ENCODE data around the gene VSIR. TPM values are rescaled to one million over a fixed set of nuclear protein-coding genes. Genes with fewer than 3 reads are reported as not detected.

Gene VSIR
- total and polyA plus RNA-seq, 9 of the 15 experiments (the other 6 are each of a cell fraction or from before 2014, with no cell fraction given): 0.14 to 20.5 (median 9.3) TPM

DNA sequence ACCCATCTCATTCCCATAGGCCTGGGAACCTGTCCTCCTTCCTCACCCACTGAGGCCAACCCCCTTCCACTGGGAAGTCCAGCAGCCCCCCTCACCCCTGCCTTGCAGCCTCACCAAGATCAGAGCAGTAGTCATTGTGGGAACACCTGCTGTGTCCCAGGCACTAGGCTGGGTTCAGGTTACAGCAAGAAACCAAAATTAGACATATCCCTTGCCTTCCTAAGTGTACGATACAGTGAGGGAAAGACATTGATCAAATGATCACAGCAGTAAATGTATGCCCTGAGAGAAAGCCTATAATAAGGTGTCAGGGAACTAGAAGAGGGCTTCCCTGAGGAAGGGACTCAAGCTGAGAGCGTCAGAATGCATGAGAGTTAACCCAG lies 36.8 kb downstream of the VSIR start (continued):
- TF ChIP-seq, protein P1, sequence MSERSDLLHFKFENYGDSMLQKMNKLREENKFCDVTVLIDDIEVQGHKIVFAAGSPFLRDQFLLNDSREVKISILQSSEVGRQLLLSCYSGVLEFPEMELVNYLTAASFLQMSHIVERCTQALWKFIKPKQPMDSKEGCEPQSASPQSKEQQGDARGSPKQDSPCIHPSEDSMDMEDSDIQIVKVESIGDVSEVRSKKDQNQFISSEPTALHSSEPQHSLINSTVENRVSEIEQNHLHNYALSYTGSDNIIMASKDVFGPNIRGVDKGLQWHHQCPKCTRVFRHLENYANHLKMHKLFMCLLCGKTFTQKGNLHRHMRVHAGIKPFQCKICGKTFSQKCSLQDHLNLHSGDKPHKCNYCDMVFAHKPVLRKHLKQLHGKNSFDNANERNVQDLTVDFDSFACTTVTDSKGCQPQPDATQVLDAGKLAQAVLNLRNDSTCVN (CRISPR knock-in tag; IDR thresholded peaks at IDR 0.05): no peak
- TF ChIP-seq SNRNP70 (optimal IDR thresholded peaks at IDR 0.05; ENCODE audit: low read depth, low read length): no peak

DNA sequence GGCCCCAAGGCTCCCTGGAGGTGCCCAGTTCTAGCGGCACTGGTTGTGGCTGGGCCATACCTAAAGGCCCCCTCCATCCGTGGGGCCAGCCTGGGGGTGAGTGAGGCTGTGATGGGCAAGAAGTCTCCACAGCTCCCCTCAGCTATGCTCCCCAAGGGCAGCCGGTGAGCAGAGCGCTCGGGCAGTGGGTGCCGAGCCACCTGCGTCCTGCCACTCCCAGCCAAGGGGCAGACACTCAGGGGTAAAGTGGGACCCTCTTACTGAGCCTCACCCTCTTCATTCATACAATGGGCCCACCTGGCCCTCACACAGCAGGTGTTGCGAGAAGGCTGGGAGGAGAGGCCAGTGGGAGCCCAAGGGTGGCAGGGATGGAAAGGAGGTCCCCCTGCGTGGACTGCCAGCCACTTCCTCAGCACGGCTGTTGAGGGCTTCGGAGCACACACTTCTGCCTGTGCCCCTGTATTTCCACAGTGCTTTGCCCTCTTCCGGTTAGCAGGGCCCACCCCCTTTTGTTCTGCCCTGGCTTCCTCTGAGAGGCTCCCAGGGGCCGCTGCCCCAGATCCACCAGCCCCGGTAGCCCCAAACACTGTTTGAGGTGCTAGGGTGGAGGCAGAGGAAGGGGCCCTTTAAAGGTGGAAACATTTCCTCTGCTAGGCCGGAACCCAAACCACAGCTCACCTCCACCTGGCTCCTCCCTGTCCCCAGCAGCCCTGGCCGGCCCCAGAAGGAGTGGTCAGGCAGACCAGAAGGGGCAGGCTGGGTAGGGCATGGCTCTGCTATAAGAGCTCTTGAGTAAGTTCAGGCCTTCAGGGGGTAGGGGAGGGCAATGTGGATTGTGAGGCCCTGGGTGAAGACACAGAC lies 37.4 kb downstream of the VSIR start:
- DNase-seq (ENCODE audit: extremely low read depth in 1 of 4, low spot score in 3 of 4) (no peak), FAIRE-seq (no peak), ATAC-seq (no peak)
- no peaks in the 10 kb centered on the region for H3K79me2 ChIP-seq (ENCODE audit: control insufficient read depth, insufficient read depth, low read length)
- H3K4me3 ChIP-seq: no peak overlapping the region
- H3K36me3 ChIP-seq (ENCODE audit: control insufficient read depth, insufficient read depth, low read length): no peaks in the 10 kb centered on the region
- peak overlapping the region in 1 of 2 experiments; percentile 38; a peak in 2 of 4 replicates for H3K9ac ChIP-seq (ENCODE audit: insufficient read depth in 1 of 2, low read depth in 2 of 2, low read length in 2 of 2)
- no peak overlapping the region for H2AFZ ChIP-seq (ENCODE audit: low read depth, low read length)
- no TSS peak for BruUV-seq (replicated peaks)
- no peaks in the 10 kb centered on the region; a peak in 1 of 5 replicates for H3K27me3 ChIP-seq (ENCODE audit: control insufficient read depth in 2 of 2, insufficient read depth in 2 of 2, low read length in 2 of 2)
- intact Hi-C loops (cut with micrococcal nuclease): no loop called here
- H3K4me1 ChIP-seq (replicated peaks in 1 of 2; ENCODE audit: control insufficient read depth in 2 of 2, insufficient read depth in 2 of 2, low read length in 2 of 2): peaks cover 0 to 32% of the 10 kb centered on the region in 2 experiments; a peak in 3 of 5 replicates
- H4K20me1 ChIP-seq (replicated peaks; ENCODE audit: control insufficient read depth, insufficient read depth, low read length): no peaks in the 10 kb centered on the region
- no peaks in the 10 kb centered on the region for H3K9me1 ChIP-seq (ENCODE audit: control insufficient read depth, insufficient read depth, low read length)
- 63% methylated on average over 16 of the region's 16 CpGs for WGBS (ENCODE audit: insufficient coverage, low coverage, missing lambda C conversion rate)
- no peaks in the 10 kb centered on the region for H3K9me3 ChIP-seq (replicated peaks; ENCODE audit: control insufficient read depth, insufficient read depth, low read depth, low read length)
- no peak overlapping the region for H3K27ac ChIP-seq (ENCODE audit: extremely low read depth, low read depth, low read length)
- CTCF ChIA-PET (ENCODE audit: low intra/inter-chr PET ratio): no interaction called here
- no peak overlapping the region for H3K4me2 ChIP-seq (ENCODE audit: insufficient read depth, low read length)
- in situ Hi-C loops (cut with MboI): no loop called here
- TF ChIP-seq, protein P2, sequence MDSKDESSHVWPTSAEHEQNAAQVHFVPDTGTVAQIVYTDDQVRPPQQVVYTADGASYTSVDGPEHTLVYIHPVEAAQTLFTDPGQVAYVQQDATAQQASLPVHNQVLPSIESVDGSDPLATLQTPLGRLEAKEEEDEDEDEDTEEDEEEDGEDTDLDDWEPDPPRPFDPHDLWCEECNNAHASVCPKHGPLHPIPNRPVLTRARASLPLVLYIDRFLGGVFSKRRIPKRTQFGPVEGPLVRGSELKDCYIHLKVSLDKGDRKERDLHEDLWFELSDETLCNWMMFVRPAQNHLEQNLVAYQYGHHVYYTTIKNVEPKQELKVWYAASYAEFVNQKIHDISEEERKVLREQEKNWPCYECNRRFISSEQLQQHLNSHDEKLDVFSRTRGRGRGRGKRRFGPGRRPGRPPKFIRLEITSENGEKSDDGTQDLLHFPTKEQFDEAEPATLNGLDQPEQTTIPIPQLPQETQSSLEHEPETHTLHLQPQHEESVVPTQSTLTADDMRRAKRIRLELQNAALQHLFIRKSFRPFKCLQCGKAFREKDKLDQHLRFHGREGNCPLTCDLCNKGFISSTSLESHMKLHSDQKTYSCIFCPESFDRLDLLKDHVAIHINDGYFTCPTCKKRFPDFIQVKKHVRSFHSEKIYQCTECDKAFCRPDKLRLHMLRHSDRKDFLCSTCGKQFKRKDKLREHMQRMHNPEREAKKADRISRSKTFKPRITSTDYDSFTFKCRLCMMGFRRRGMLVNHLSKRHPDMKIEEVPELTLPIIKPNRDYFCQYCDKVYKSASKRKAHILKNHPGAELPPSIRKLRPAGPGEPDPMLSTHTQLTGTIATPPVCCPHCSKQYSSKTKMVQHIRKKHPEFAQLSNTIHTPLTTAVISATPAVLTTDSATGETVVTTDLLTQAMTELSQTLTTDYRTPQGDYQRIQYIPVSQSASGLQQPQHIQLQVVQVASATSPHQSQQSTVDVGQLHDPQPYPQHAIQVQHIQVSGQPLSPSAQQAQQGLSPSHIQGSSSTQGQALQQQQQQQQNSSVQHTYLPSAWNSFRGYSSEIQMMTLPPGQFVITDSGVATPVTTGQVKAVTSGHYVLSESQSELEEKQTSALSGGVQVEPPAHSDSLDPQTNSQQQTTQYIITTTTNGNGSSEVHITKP (IDR thresholded peaks at IDR 0.05; ENCODE audit: partially characterized antibody): peak; percentile 38
- no peak for TF ChIP-seq PTRF (tag; IDR thresholded peaks at IDR 0.05)
- POLR2A ChIA-PET: interaction anchor here (0.7 to 1.1 kb wide), 2 partner anchors 8 to 11 kb away, joined by 3 read pairs; no protein-coding TSS in a partner anchor
